Hepatocyte (in vitro differentiated cells): ENCODE data around the gene SOX18.
"Not testable (repeated sequence)": the region's sequence is repeated elsewhere in the genome, so short reads cannot be mapped to it uniquely, and the experiment has no call there.

ENCODE experiments used
- CTCF ChIP-seq: fragments of 200-600 bp; sonication (generic); IDR thresholded peaks from 2 replicates; pipeline ENCODE4 v1.5.1; 2016; ENCODE audit warnings: antibody characterized with exemption, mild to moderate bottlenecking; ENCODE audit not compliant: poor library complexity
- EZH2 ChIP-seq: fragments of 200-600 bp; sonication (generic); IDR thresholded peaks from 2 replicates; pipeline ENCODE4 v1.6.1; 2016; ENCODE audit warnings: antibody characterized with exemption, mild to moderate bottlenecking, borderline replicate concordance
- EZH2phosphoT487 ChIP-seq: fragments of 200-600 bp; sonication (generic); IDR thresholded peaks from one replicate; pipeline ENCODE4 v1.6.1; 2018; ENCODE audit warnings: antibody characterized with exemption, mild to moderate bottlenecking, low read depth, moderate library complexity; ENCODE audit not compliant: unreplicated experiment, severe bottlenecking

- not testable (repeated sequence) for TF ChIP-seq CTCF, EZH2, EZH2phosphoT487
Measured at GRCh38 chr20:64012385-64013154, 36.9 kb downstream of the SOX18 start.
